ENCODE results near the gene SUCLG1.

DNA sequence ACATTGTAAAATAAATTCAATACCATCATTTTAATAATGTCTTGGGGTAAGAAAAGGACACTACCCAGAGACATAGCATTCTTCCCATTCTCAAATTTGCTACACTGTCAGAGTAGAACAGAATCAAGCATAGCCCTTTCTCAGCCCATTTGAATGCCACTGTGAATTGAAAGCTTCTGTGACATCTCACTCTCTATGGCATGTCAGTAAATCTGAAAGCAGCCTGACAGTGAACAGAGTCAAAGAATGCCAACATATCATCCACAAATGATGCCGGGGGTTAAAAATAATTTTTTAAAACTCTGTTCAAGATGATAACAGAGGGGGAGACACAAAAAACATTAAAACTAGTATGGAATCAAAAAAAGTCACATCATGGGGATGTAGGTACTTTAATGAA lies 17.6 kb downstream of the SUCLG1 start:
- TF ChIP-seq FOXM1 (IDR thresholded peaks at IDR 0.05; ENCODE audit: low read depth) (no peak), CHD2 (IDR thresholded peaks at IDR 0.05; ENCODE audit: low read length, partially characterized antibody) (no peak), POLR2AphosphoS5 (IDR thresholded peaks at IDR 0.05; ENCODE audit: low read depth, low read length) (no peak), TEAD4 (IDR thresholded peaks at IDR 0.05; ENCODE audit: borderline replicate concordance, insufficient read depth) (no peak), EP300 (IDR thresholded peaks at IDR 0.05; ENCODE audit: borderline replicate concordance in 1 of 2, low read depth in 1 of 2, low read length in 1 of 2) (no peak)
- TF ChIP-seq, protein P1, sequence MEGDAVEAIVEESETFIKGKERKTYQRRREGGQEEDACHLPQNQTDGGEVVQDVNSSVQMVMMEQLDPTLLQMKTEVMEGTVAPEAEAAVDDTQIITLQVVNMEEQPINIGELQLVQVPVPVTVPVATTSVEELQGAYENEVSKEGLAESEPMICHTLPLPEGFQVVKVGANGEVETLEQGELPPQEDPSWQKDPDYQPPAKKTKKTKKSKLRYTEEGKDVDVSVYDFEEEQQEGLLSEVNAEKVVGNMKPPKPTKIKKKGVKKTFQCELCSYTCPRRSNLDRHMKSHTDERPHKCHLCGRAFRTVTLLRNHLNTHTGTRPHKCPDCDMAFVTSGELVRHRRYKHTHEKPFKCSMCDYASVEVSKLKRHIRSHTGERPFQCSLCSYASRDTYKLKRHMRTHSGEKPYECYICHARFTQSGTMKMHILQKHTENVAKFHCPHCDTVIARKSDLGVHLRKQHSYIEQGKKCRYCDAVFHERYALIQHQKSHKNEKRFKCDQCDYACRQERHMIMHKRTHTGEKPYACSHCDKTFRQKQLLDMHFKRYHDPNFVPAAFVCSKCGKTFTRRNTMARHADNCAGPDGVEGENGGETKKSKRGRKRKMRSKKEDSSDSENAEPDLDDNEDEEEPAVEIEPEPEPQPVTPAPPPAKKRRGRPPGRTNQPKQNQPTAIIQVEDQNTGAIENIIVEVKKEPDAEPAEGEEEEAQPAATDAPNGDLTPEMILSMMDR (IDR thresholded peaks at IDR 0.05): no peak

Measured in SK-N-SH (cell line).